MM.1S (cell line): Measurements from ENCODE around the gene ZNF74.

Experiments used
- DNase-seq: peaks from one replicate; pipeline ENCODE4 v3.0.0-alpha.2; 2015
- H2AFZ ChIP-seq: fragments of 300-600 bp; sonication (generic); 2 replicates; pipeline ENCODE4 v1.6.0; 2016; ENCODE audit warnings: antibody characterized with exemption, low read length
- H3F3A ChIP-seq: fragments of 300-600 bp; sonication (generic); 2 replicates; pipeline ENCODE4 v1.6.1; 2016; ENCODE audit warnings: mild to moderate bottlenecking, antibody characterized with exemption, low read length, moderate library complexity, mixed read lengths; ENCODE audit not compliant: insufficient read depth
- H3K27ac ChIP-seq: fragments of 300-600 bp; sonication (generic); 2 replicates; pipeline ENCODE4 v1.5.1; 2016; ENCODE audit warnings: mild to moderate bottlenecking, low read length
- H3K27me3 ChIP-seq: fragments of 300-600 bp; sonication (generic); replicated peaks from 2 replicates; pipeline ENCODE4 v1.6.0; 2016; ENCODE audit warnings: low read length; ENCODE audit not compliant: insufficient read depth
- H3K36me3 ChIP-seq: fragments of 300-600 bp; sonication (generic); replicated peaks from 2 replicates; pipeline ENCODE4 v1.6.1; 2016; ENCODE audit warnings: mild to moderate bottlenecking, low read length, mixed read lengths; ENCODE audit not compliant: insufficient read depth
- H3K4me1 ChIP-seq: fragments of 300-600 bp; sonication (generic); 2 replicates; pipeline ENCODE4 v1.6.1; 2016; ENCODE audit warnings: low read length, mixed read lengths
- H3K4me2 ChIP-seq: fragments of 300-600 bp; sonication (generic); 2 replicates; pipeline ENCODE4 v1.6.0; 2016; ENCODE audit warnings: low read depth, low read length
- H3K4me3 ChIP-seq: fragments of 300-600 bp; sonication (generic); 2 replicates; pipeline ENCODE4 v1.5.1; 2016; ENCODE audit warnings: low read length, mixed read lengths
- H3K79me2 ChIP-seq: fragments of 300-600 bp; sonication (generic); 2 replicates; pipeline ENCODE4 v1.6.1; 2016; ENCODE audit warnings: mixed run types, low read length, mixed read lengths
- H3K9ac ChIP-seq: fragments of 300-600 bp; sonication (generic); 2 replicates; pipeline ENCODE4 v1.6.1; 2016; ENCODE audit warnings: low read length, mixed read lengths
- H3K9me2 ChIP-seq: fragments of 300-600 bp; sonication (generic); replicated peaks from 2 replicates; pipeline ENCODE4 v1.6.1; 2016; ENCODE audit warnings: mild to moderate bottlenecking, low read length, mixed read lengths; ENCODE audit not compliant: insufficient read depth
- H3K9me3 ChIP-seq: fragments of 300-600 bp; sonication (generic); replicated peaks from 2 replicates; pipeline ENCODE4 v1.6.1; 2016; ENCODE audit warnings: mild to moderate bottlenecking, low read length, mixed read lengths; ENCODE audit not compliant: insufficient read depth
- H4K20me1 ChIP-seq: fragments of 300-600 bp; sonication (generic); 2 replicates; pipeline ENCODE4 v1.6.1; 2016; ENCODE audit warnings: mild to moderate bottlenecking, low read length, moderate library complexity, mixed read lengths; ENCODE audit not compliant: insufficient read depth
- EZH2 ChIP-seq: fragments of 300-600 bp; sonication (generic); optimal IDR thresholded peaks from 2 replicates; pipeline ENCODE3; 2017; ENCODE audit warnings: low read depth, mild to moderate bottlenecking, antibody characterized with exemption, low read length, mixed read lengths
- EZH2phosphoT487 ChIP-seq: fragments of 300-600 bp; sonication (generic); IDR thresholded peaks from 2 replicates; pipeline ENCODE4 v1.6.1; 2018; ENCODE audit warnings: antibody characterized with exemption, low read length
- TF ChIP-seq, protein P1 (sequence below): fragments of 300-600 bp; sonication (generic); IDR thresholded peaks from 2 replicates; pipeline ENCODE4 v1.5.1; 2016; ENCODE audit warnings: antibody characterized with exemption, low read length, mixed read lengths

Gene ZNF74

DNA sequence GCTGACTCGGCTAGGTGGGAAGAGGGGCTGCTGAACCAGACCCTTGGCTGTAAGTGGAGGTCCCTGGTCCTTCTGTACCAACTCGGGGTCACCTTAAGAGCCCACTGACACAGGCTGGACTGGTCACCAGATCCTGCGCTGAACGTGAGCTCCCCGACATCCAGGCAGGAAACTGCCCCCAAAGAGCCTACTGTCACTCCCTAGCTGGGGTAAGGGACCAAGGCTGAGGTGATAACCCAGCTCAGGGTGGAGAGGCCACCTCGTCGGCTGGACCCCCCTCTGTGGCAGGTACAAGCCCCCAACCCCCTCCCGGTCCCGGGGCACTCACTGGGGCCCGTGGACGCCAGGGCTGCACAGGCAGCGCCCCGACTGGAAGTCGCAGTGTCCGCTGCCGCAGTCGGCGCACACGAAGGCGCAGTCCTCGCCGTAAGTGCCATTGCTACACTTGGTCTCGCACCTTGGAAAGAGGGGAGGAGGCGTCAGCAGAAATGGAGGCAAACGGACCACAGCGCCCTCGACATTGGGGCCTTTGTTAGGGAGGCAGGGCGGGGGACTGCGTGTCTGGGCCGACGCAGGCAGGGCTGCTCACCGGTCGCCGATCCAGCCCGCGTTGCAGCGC lies 36.3 kb downstream of the ZNF74 start:
- H3K9me2 ChIP-seq, result no peaks in the 10 kb centered on the region
- no peaks in the 10 kb centered on the region for H3F3A ChIP-seq
- no peak overlapping the region for H3K4me2 ChIP-seq
- no peak overlapping the region for H3K9ac ChIP-seq
- H3K9me3 ChIP-seq, result no peaks in the 10 kb centered on the region
- H3K36me3 ChIP-seq, result no peaks in the 10 kb centered on the region
- DNase-seq, result no peak
- H3K79me2 ChIP-seq, result no peaks in the 10 kb centered on the region
- no peaks in the 10 kb centered on the region for H4K20me1 ChIP-seq
- no peak for TF ChIP-seq EZH2phosphoT487
- TF ChIP-seq EZH2, result no peak
- TF ChIP-seq, protein P1, sequence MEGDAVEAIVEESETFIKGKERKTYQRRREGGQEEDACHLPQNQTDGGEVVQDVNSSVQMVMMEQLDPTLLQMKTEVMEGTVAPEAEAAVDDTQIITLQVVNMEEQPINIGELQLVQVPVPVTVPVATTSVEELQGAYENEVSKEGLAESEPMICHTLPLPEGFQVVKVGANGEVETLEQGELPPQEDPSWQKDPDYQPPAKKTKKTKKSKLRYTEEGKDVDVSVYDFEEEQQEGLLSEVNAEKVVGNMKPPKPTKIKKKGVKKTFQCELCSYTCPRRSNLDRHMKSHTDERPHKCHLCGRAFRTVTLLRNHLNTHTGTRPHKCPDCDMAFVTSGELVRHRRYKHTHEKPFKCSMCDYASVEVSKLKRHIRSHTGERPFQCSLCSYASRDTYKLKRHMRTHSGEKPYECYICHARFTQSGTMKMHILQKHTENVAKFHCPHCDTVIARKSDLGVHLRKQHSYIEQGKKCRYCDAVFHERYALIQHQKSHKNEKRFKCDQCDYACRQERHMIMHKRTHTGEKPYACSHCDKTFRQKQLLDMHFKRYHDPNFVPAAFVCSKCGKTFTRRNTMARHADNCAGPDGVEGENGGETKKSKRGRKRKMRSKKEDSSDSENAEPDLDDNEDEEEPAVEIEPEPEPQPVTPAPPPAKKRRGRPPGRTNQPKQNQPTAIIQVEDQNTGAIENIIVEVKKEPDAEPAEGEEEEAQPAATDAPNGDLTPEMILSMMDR, result no peak
- H3K27me3 ChIP-seq, result peaks cover 44% of the 10 kb centered on the region
- H2AFZ ChIP-seq, result no peak overlapping the region
- H3K4me1 ChIP-seq, result no peaks in the 10 kb centered on the region
- no peak overlapping the region for H3K4me3 ChIP-seq
- H3K27ac ChIP-seq, result no peak overlapping the region

DNA sequence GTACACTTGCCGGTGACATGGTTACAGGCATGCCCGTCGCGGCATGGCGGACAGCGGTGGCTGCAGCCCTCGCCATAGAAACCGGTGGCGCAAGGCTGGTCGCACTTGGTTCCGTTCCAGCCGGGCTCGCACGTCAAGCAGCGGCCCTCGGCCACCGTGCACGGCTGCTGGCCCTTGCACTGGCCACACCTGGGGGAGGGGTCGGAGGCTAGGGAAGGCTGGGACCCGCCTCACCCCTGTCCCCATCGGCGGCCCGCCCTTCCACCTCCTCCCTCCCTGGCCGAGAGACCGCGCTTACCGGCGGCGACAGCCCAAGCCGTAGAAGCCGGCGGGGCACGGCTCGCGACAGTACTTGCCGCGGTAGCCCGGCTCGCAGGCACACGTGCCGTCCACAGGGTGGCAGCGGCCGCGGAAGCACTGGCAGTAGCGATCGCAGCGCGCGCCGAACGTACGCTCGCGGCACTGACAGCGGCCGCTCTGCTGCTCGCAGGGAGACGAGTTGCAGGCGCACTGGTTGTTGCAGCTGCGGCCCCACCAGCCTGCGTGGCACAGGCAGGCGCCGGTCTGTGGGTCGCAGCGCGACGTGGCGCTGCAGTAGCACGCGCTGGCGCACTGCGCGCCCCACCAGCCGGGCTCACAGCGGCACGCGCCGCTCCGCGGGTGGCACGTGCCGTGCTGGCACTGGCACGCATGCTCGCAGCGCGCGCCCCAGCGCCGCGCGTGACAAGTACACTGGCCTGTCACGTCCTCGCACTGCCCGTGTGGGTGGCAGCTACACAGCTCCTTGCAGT lies 37.0 kb downstream of the ZNF74 start:
- Histone ChIP-seq H3K4me1 (no peaks in the 10 kb centered on the region), H4K20me1 (no peaks in the 10 kb centered on the region), H3F3A (no peaks in the 10 kb centered on the region), H3K79me2 (no peaks in the 10 kb centered on the region), H3K27me3 (peaks cover 49% of the 10 kb centered on the region), H3K9ac (no peak overlapping the region), H2AFZ (no peak overlapping the region), H3K27ac (no peak overlapping the region), H3K36me3 (no peaks in the 10 kb centered on the region), H3K4me3 (no peak overlapping the region), H3K4me2 (no peak overlapping the region), H3K9me3 (no peaks in the 10 kb centered on the region), H3K9me2 (no peaks in the 10 kb centered on the region)
- DNase-seq, result no peak
- TF ChIP-seq, protein P1, result no peak
- TF ChIP-seq EZH2phosphoT487 (no peak), EZH2 (no peak)

DNA sequence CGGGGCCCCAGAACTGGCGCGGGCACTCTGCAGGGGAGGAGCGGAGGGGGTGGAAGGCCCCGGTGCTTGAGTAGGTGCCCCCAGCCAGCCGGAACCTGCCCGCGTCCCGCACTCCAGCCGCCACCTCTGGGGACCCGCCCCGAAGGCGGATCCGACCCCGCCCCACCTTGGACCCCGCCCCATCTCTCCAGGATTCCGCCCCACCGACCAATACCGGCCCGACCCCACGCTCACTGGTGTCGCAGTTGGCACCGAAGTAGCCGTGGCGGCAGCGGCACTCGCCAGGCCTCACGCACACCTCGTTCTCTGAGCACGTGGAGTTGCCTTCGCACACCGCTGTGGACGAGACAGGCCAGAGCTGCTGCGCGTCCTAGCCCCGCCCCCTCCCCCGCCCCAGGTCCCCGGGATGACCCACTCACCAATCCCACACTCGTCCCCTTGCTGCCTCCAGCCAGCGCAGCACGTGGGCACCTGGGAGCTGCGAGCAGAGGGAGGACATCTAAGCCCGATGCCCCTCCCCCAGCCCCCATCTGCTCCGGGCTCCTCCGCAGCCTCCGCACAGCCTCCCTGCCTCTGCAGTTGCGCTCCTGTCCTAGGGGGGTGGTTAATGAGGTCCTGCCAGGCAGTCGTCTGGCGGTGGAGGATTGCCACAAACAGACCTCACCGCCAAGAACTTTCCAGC lies 37.7 kb downstream of the ZNF74 start:
- Histone ChIP-seq H3F3A (no peaks in the 10 kb centered on the region), H4K20me1 (no peaks in the 10 kb centered on the region), H2AFZ (no peak overlapping the region), H3K4me1 (no peaks in the 10 kb centered on the region), H3K4me3 (no peak overlapping the region), H3K27ac (no peak overlapping the region), H3K36me3 (no peaks in the 10 kb centered on the region), H3K79me2 (no peaks in the 10 kb centered on the region), H3K27me3 (peaks cover 50% of the 10 kb centered on the region), H3K9me2 (no peaks in the 10 kb centered on the region), H3K9ac (no peak overlapping the region), H3K9me3 (no peaks in the 10 kb centered on the region), H3K4me2 (no peak overlapping the region)
- no peak for DNase-seq
- TF ChIP-seq EZH2phosphoT487 (no peak), EZH2 (no peak)
- TF ChIP-seq, protein P1, result no peak
